ENCODE data around the gene GOLIM4.

Gene GOLIM4

DNA sequence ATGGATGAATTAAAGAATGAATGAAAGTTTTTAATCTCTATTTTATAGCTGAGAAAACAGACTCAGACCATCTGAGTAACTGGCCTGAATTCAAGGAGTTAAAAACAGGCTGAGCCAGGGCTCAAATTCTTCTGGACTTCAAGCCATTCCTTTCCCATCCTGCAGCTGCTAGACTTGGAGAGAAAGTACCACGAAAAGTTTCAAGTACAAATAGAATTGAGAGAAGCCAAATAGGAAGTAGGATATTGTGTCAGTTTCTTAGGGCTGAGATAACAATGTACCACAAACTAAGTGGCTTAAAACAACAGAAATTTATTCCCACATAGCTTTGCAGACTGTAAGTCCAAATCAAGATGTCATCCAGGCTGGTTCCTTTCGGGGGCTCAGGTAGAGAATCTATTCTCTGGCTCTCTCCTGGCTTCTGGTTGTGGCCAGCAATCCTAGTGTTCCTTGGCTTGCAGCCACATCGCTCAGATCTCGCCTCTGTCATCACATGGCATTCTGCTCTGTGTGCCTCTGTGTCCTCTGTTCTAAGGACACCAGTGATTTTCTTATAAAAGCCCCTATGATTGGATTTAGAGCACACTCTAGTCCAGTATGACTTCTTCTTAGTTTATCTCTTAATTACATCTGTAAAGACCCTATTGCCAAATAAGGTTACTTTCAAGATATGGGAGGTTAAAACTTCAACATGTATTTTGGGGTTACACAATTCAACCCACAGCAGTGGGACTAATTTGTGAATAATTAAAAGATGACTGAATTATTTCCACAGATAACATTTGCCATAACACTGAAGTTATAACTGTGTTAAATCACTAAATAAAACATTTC lies 25.7 kb upstream of the GOLIM4 start:
- TF ChIP-seq NFIC (IDR thresholded peaks at IDR 0.05) = no peak
- TF ChIP-seq EGR1 (IDR thresholded peaks at IDR 0.05) = no peak
- TF ChIP-seq ZBTB7A (IDR thresholded peaks at IDR 0.05; ENCODE audit: low read depth) = no peak
- TF ChIP-seq TEAD4 (IDR thresholded peaks at IDR 0.05) = no peak
- TF ChIP-seq FOXM1 (IDR thresholded peaks at IDR 0.05; ENCODE audit: borderline replicate concordance, low read depth) = no peak
- TF ChIP-seq, protein P1, sequence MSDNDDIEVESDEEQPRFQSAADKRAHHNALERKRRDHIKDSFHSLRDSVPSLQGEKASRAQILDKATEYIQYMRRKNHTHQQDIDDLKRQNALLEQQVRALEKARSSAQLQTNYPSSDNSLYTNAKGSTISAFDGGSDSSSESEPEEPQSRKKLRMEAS (IDR thresholded peaks at IDR 0.05) = no peak
- TF ChIP-seq, protein P2, sequence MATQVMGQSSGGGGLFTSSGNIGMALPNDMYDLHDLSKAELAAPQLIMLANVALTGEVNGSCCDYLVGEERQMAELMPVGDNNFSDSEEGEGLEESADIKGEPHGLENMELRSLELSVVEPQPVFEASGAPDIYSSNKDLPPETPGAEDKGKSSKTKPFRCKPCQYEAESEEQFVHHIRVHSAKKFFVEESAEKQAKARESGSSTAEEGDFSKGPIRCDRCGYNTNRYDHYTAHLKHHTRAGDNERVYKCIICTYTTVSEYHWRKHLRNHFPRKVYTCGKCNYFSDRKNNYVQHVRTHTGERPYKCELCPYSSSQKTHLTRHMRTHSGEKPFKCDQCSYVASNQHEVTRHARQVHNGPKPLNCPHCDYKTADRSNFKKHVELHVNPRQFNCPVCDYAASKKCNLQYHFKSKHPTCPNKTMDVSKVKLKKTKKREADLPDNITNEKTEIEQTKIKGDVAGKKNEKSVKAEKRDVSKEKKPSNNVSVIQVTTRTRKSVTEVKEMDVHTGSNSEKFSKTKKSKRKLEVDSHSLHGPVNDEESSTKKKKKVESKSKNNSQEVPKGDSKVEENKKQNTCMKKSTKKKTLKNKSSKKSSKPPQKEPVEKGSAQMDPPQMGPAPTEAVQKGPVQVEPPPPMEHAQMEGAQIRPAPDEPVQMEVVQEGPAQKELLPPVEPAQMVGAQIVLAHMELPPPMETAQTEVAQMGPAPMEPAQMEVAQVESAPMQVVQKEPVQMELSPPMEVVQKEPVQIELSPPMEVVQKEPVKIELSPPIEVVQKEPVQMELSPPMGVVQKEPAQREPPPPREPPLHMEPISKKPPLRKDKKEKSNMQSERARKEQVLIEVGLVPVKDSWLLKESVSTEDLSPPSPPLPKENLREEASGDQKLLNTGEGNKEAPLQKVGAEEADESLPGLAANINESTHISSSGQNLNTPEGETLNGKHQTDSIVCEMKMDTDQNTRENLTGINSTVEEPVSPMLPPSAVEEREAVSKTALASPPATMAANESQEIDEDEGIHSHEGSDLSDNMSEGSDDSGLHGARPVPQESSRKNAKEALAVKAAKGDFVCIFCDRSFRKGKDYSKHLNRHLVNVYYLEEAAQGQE (IDR thresholded peaks at IDR 0.05; ENCODE audit: low read depth) = no peak
- TF ChIP-seq EP300 (IDR thresholded peaks at IDR 0.05; ENCODE audit: borderline replicate concordance) = no peak
- TF ChIP-seq, protein P3, sequence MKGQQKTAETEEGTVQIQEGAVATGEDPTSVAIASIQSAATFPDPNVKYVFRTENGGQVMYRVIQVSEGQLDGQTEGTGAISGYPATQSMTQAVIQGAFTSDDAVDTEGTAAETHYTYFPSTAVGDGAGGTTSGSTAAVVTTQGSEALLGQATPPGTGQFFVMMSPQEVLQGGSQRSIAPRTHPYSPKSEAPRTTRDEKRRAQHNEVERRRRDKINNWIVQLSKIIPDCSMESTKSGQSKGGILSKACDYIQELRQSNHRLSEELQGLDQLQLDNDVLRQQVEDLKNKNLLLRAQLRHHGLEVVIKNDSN (IDR thresholded peaks at IDR 0.05) = no peak
- no peak for TF ChIP-seq YY1 (IDR thresholded peaks at IDR 0.05; ENCODE audit: low read depth)
- TF ChIP-seq RAD21 (IDR thresholded peaks at IDR 0.05; ENCODE audit: low read depth) = no peak
- TF ChIP-seq TAF1 (IDR thresholded peaks at IDR 0.05; ENCODE audit: low read depth) = no peak
- TF ChIP-seq CEBPB (IDR thresholded peaks at IDR 0.05) = no peak
- TF ChIP-seq TCF12 (IDR thresholded peaks at IDR 0.05; ENCODE audit: low read depth) = no peak
- no peak for TF ChIP-seq CREB1 (IDR thresholded peaks at IDR 0.05; ENCODE audit: low read depth)

DNA sequence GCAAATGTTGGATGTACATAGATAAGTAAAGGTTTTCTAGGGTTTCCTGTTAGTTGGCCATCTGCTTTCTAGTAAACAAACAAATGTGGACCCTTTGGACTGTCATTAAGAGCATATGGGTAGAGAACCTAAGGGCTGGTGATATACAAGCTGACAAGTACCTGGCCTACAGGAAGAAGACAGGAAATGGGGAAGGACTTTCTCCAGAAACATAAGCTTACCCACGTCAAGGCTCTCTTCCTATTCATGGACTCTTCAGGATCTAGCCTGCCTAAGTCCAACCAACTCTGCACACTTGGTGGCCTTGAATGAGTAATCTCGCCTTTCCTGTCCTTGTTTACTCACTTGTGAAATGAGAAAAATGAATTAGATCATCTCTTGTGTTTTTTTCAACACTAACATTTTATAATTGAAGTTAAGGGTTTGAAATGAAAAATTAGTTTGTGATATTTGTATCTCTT lies 22.2 kb upstream of the GOLIM4 start:
- TF ChIP-seq CREB1 (IDR thresholded peaks at IDR 0.05; ENCODE audit: low read depth) (no peak), NFIC (IDR thresholded peaks at IDR 0.05) (no peak), EGR1 (IDR thresholded peaks at IDR 0.05) (no peak), TAF1 (IDR thresholded peaks at IDR 0.05; ENCODE audit: low read depth) (no peak)
- TF ChIP-seq, protein P1 (IDR thresholded peaks at IDR 0.05) = no peak
- TF ChIP-seq, protein P3 (IDR thresholded peaks at IDR 0.05) = no peak
- TF ChIP-seq, protein P2 (IDR thresholded peaks at IDR 0.05; ENCODE audit: low read depth) = no peak

DNA sequence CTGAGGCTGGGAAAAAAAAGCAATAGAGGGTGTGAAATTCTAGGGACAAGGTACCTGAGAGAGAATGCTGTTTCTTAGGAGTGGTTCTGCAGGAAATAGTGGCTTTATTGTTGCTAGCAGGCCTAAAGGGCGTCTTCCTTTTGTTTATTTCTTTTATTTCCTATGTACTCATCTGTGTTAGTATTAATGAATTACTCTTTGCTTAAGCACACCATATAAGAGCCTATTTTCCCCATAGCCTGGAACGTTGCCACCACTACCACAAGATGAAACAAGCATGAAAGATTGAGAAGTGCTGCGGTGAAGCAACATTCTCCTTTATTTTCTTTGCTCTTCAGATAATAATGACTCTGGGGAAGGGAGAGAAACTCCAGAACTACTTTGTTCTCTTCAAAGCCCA lies 21.3 kb upstream of the GOLIM4 start:
- TF ChIP-seq EP300 (IDR thresholded peaks at IDR 0.05; ENCODE audit: borderline replicate concordance) = no peak
- TF ChIP-seq, protein P3 (IDR thresholded peaks at IDR 0.05) = no peak
- TF ChIP-seq TCF12 (IDR thresholded peaks at IDR 0.05; ENCODE audit: low read depth) = no peak
- no peak for TF ChIP-seq TEAD4 (IDR thresholded peaks at IDR 0.05)
- TF ChIP-seq, protein P1 (IDR thresholded peaks at IDR 0.05) = no peak
- TF ChIP-seq CREB1 (IDR thresholded peaks at IDR 0.05; ENCODE audit: low read depth) = no peak
- no peak for TF ChIP-seq NFIC (IDR thresholded peaks at IDR 0.05)
- TF ChIP-seq YY1 (IDR thresholded peaks at IDR 0.05; ENCODE audit: low read depth) = no peak
- TF ChIP-seq RAD21 (IDR thresholded peaks at IDR 0.05; ENCODE audit: low read depth) = no peak
- no peak for TF ChIP-seq EGR1 (IDR thresholded peaks at IDR 0.05)
- TF ChIP-seq CEBPB (IDR thresholded peaks at IDR 0.05) = no peak

DNA sequence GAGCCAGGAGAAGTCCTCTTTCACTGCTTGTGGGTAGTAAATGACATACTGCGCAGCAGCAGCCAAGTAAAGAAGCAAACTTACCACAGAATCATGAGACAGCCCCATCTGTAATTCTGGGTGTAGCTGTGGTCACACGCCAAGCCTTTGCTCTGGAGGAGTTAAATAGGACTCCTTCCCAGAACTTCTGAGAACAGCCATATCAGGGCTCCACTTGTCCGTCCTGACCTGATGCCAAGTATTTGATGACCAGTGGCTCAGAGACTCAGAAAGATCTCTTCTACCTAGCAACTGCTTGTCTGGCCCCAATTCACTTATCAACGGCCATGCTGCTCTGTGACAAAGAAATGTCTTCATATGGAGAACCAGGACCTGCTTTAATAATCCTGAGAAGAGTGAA lies 20.6 kb upstream of the GOLIM4 start:
- TF ChIP-seq EP300 (IDR thresholded peaks at IDR 0.05; ENCODE audit: borderline replicate concordance) (no peak), ZBTB7A (IDR thresholded peaks at IDR 0.05; ENCODE audit: low read depth) (no peak), YY1 (IDR thresholded peaks at IDR 0.05; ENCODE audit: low read depth) (no peak), TEAD4 (IDR thresholded peaks at IDR 0.05) (no peak)
- TF ChIP-seq, protein P2 (IDR thresholded peaks at IDR 0.05; ENCODE audit: low read depth) = no peak
- TF ChIP-seq, protein P1 (IDR thresholded peaks at IDR 0.05) = no peak
- TF ChIP-seq, protein P3 (IDR thresholded peaks at IDR 0.05) = no peak

Measured in Ishikawa (cell line).